ENCODE results near the gene ZC3H4.
"Not testable (repeated sequence)": the region's sequence is repeated elsewhere in the genome, so short reads cannot be mapped to it uniquely, and the experiment has no call there.

The ZC3H4 gene

DNA sequence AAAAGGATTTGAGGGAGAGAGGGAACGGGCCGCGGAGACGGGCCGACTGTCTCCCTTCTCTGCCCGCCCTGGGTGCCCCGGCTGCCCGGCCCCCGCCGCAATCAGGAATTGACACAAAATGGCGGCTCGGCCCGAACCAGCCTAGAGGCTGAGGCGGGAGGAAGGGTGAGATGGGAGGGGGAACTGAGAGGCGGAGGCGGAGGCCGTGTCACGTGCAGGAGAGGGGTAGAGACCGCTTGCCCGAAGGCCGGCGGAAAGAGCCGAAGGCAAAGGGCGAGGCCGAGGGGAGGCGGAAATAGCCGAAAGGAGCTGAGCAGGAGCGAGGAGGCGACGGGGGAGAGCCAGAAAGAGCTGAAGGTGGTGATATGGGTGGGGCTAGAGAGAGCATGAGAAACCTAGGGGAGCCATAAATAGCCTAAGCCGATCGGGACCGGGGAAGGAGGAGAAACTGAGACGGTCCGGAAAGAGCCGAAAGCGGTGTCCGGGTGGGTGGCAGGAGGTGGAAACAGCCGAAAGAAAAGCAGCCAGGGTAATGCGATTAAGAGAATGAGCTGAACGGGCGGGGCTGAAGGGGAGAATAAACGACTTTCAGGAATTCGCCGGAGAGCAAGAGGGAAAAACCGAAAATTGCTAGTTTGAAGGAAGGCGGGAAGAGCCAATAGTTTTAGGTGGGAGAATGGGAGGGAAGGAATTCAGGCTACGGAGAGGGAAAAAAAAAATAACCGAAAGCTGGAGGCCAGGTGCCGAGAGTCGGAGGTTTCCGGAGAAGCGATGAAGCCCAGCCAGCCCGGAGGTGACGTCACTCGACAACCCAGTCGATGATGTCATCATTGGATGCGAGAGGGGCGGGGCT, at the start of gene ZC3H4:
Gene ZC3H4 (minus strand): TSS at position 780 of the 853 bp plus-strand sequence. CDS start 1,192 bp downstream, outside the sequence.
- peak; percentile 92 for FAIRE-seq

GRCh38 chr19:47161876-47162489, 48.4 kb upstream of the ZC3H4 start:
- no peak for FAIRE-seq

GRCh38 chr19:47158879-47159503, 45.4 kb upstream of the ZC3H4 start:
- FAIRE-seq = no peak

- FAIRE-seq = no peak
Measured at GRCh38 chr19:47158367-47158791, 44.8 kb upstream of the ZC3H4 start.

DNA sequence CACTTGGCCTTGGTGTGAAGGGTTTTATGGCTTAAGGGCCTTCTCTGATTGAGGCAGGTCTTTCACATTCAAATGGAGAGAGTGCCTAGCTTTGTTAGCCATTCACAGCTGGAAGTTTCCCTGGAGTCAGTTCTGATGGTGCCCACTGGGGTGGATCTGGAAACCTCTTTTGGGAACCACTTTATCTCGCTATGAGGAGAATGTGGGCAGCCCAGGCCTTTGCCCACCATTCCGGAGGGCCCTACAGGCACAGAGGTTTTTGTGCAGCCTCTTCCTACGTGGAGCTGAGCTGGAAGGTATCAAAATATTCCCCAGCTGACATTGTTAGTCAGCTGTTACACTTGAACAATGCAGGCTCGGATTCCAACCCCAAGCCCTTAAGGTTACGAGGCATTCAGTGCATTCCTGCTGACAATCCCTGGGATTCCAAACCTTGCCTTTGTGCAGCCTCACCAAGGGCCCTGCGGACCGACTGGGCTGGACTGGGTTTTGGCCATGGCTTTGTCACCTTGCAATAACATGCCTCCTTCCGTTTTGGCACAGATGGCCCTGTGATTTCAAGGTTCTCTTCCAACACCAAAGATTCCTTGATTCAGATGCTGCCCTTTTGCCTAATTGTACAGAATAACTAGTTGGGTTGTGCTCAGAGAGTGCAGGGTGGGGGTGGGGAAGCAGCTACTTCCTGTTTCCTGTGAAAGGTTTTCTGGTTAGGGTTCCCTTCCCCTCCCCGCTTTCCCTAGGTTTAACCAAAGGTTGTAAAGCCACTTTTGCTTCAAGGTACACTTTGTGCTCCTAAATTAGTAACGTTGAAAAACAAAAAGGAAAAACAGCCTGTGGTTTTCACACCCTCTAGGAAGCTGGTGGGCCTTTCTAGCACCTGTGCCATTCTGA, 44.1 kb upstream of the ZC3H4 start:
- no peak for FAIRE-seq

GRCh38 chr19:47156861-47157430, 43.4 kb upstream of the ZC3H4 start:
- no peak for FAIRE-seq

- FAIRE-seq = no peak
Measured at GRCh38 chr19:47155148-47155547, 41.6 kb upstream of the ZC3H4 start.

- no peak for FAIRE-seq
Measured at GRCh38 chr19:47153266-47153665, 39.7 kb upstream of the ZC3H4 start.

DNA sequence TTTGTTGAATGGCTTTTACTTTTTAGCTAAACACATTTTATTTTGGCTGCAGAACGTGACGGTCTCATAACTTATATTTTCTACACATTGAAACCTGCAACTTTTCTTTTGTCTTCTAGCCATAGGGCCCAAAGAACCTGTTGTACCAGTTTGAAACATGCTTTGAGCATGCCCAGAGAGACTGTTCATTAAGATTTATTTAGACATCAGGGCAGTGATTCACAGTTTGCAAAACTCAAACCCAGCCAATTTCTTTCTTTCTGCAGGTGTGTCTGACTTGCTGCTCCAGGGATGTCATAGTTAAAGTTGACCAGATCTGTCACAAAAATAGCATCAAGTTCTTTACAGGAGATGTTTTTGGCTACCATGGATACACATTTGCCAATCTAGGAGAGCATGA, 39.1 kb upstream of the ZC3H4 start:
- FAIRE-seq = no peak

DNA sequence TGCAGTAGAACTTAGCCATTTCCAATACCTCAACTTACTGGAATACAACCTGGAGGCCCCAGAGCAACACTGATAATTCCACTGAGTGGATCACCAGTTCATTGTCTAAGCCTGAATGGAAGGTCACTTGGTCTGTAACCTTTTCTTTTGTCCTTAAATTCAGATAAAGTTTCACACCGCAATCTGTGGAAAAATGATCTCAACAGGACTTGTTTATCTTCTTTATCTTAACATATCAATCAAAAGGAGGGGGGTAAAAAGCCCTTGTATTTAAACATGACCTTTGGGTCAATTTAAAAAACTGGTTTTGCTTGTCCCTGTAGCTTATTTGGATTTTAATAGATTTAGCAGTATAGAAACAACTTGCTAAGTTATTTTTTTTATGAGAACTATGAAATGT, 38.6 kb upstream of the ZC3H4 start:
- FAIRE-seq = no peak

- no peak for FAIRE-seq
Measured at GRCh38 chr19:47151627-47152026, 38.1 kb upstream of the ZC3H4 start.

- no peak for FAIRE-seq
Measured at GRCh38 chr19:47146920-47147319, 33.3 kb upstream of the ZC3H4 start.

GRCh38 chr19:47145639-47146486, 32.3 kb upstream of the ZC3H4 start:
- no peak for FAIRE-seq

GRCh38 chr19:47144630-47145029, 31.1 kb upstream of the ZC3H4 start:
- FAIRE-seq = no peak

- no peak for FAIRE-seq
Measured at GRCh38 chr19:47143322-47144073, 29.9 kb upstream of the ZC3H4 start.

DNA sequence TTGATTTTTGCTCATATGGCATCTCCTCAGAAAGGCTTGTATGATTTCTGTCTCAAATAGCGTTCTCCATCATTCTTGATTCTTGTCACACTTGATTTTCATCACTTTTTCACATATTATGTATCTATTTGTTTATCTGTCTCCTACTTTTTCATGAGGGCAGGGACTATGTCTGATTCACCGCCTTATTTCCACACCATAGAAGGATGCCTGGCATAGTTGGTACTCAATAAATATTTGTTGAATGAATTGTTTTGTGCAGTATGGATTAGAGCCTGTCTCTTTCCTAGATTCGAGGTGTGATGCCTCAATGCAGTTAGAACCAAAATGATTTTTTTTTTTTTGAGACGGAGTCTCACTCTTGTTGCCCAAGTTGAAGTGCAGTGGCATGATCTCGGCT, 29.2 kb upstream of the ZC3H4 start:
- no peak for FAIRE-seq

GRCh38 chr19:47141695-47142094, 28.1 kb upstream of the ZC3H4 start:
- no peak for FAIRE-seq

GRCh38 chr19:47141252-47141651, 27.7 kb upstream of the ZC3H4 start:
- not testable (repeated sequence) for FAIRE-seq

GRCh38 chr19:47135156-47135555, 21.6 kb upstream of the ZC3H4 start:
- FAIRE-seq = no peak

DNA sequence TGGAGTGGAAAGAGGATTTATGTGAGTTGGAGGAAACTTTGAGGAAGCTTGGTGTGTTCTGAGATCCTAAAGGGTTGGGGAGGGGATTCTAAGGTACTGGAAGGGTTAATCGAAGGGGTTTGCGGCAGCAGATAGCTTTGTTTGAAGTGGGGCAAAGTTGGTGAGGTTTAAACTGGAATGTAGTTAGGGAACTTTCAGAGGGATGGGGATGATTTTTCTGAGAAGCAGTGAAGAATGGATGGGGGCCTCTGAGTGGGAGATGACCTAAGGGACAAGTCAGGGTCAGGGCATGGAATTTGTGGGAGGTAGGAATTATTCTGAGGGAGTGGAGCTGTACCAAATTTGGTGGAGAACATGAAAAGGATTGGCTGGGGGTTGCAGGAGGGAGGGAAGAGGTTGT, 21.0 kb upstream of the ZC3H4 start:
- no peak for FAIRE-seq

DNA sequence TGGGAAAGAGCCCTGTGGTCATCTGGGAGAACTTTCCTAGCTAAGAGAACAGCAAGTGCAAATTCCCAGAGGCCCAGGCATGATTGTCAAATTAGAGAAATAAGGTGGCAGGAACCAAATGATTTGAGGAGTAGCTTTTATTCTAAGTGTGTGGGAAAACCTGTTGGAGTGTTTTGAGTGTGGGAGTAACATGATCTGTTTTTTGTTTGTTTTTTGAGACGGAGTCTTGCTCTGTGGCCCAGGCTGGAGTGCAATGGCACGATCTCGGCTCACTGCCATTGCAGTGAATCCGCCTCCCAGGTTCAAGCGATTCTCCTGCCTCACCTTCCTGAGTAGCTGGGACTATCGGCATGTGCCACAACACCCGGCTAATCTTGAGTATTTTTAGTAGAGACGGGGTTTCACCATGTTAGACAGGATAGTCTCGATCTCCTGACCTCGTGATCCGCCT, 19.5 kb upstream of the ZC3H4 start:
- no peak for FAIRE-seq
